HG03139 (cell line): Measurements from ENCODE around the gene RBKS.
A peak's percentile ranks its signal among the peaks of the same experiment; 100 is the strongest.
"Not testable (repeated sequence)": the region's sequence is repeated elsewhere in the genome, so short reads cannot be mapped to it uniquely, and the experiment has no call there.

Experiments used
- ATAC-seq: cut with Tn5 transposase; IDR thresholded peaks from one replicate; pipeline ENCODE4 v1.9.1; 2021; ENCODE audit not compliant: unreplicated experiment

The RBKS gene

DNA sequence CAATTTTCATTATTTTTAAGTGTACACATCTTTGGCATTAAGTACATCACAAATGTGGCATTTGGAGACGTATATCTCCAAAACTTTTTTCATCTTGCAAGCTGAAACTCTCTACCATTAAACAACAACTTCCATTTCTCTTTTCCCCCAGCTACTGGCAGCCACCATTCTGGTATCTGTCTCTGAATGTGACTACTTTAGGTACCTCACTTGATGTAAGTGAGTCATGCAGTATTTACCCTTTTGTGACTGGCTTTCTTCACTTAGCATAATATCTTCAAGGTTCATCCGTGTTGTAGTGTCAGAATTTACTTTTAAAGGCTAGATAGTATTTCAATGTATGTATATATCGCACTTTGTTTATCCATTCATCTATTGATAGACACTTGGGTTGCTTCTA lies 17.4 kb upstream of the RBKS start:
- no peak for ATAC-seq

DNA sequence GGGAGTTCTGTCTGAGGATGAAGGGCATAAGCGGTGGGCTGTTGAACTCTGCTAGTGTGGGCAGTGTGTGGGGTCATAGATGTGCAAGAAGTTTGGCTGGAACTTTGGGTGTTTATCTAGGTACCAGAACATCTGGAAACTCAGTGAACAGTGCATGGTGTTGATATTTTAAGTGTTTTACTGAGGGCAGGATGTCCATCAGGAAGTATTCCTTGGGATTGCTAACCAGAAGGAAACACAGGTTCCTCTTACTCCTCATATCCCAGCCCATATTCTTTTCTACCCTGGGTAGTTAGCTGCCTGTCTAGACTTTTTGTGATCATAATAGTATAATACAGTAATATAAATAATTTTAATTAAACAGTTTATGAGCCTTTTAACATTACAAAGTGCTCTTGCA lies 15.9 kb upstream of the RBKS start:
- no peak for ATAC-seq

DNA sequence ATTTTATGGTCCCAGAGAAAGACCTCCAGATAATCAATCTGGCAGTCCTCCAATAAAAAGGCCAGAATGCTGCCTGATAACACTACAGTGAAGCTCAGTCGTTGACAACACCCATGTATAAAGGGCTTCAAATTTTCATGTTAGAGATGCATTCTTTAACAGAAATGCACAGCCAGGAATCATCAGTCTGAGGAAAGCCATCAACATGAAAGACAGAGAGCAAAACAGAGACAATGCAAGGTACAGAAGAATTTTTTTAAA lies 14.1 kb upstream of the RBKS start:
- no peak for ATAC-seq

DNA sequence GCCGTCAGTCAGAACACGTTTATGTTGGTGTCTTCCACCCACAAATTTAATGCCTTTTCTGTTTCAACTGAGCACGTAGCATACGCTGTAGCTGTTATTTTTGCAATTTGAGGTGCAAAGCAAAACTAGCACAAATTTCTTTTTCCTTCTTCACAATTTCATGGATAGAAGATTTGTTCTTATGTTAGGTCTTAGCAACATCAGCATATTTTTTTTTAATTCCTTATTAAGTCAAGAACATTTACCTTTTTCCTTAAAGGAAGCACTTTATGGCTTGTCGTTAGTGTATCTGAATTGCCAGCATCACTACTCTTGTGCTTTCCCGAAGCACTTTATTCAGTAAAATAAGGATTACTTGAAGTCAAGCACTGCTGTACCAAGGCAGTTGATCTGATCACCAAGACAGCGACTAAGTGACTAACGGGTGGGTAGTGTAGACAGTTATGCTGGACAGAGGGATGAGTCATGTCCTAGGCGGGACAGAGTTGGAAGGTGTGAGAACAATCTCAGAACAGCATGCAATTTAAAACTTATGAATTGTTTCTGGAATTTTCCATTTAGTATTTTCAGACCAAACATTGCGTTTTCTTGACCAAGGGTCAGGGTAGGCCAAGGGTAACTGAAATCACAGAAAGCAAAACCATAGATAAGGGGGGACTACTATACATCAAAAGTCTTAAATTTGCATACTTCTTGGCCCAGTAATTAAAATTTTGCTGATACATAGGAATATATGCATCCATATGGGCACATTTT lies 13.6 kb upstream of the RBKS start:
- ATAC-seq: no peak

DNA sequence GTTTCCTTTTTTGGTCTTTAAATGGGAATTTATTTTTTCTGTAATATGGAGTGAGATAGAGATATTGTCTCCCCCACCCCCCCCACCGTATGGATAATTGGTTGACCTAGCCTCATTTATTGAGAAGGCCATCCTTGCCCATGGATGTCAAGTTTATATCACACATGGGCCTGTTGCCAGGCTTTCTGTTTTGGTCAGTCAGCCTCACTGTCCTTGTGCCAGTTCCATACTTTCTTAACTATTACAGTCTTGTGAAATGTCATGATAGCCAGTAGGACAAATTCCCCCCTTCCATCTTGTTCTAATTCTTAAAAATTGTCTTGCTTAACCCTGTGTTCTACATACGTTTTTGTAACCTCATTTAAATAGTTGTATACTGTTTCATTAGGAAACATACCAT lies 12.8 kb upstream of the RBKS start:
- ATAC-seq: no peak

DNA sequence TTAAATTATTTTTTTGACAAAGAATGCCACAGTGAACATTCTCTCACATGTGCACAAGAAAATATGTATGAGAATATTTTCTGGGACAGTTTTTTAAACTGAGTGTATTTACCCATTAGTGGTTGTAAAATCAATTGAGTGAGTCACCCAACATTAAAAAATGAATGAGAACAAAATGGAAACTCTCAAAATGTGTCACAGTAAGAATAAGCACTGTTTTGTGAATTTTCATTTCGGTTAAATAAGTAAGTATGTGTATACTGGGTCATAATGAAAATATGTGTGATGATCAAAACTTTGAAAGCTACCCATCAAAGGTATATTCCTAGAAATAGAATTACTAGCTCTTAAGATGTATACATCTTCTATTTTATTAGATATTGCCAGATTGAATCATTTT lies 11.9 kb upstream of the RBKS start:
- no peak for ATAC-seq

DNA sequence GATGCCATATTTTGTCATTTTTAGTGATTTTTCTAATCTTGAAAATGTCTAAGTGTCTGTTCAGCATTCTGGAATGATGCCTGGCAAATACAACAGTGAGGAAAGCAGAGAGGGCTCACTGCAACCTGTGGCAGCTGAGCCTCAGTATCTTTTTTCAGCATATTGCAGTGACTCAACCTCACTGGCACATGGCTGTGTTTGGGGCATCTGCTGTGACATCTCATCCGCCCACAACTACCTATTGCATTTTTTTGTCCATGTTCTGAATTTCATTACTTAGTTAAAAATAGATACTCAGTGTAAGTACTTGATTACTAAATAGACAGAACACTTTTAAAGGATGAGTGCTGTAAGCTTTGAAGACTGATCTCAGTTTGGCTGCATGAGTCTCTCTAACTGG lies 11.0 kb upstream of the RBKS start:
- no peak for ATAC-seq

DNA sequence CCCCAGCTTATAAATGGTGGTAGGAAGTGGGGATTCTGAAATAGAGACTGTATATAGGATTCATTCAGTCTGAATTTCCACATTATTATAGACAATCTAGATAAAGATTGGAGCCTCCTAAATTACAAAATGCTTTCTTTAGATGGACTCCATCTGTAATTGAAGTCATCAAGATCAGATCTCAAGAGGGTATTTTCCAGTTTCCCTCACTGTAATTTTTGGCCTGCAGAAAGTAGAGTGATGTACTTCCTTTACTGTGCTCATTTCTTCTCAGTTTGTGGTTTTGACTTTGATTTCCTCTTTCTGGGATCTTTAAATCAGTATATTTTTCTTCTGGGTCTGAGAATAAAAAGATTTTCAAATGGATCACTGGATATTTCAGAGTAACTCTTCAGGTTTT lies 7.5 kb upstream of the RBKS start:
- no peak for ATAC-seq

DNA sequence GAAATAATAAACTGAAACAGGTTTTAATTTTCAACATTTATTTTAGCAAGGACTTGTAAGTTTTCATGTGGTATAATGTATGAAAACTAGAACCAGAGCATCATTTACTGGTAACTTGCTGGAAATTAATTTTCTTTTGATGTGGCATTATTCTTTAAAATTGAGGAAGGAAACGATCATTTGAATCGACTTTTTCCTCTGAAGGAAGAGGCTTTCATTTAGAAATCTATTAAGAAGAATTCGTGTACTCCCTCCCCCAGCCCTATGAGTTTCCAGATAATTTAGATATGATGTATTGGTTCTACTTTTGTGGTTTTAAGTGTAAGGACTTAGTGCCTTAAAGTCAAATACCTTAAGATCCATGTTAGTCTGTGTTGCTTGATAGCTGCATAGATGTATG lies 2.8 kb upstream of the RBKS start:
- ATAC-seq: no peak

DNA sequence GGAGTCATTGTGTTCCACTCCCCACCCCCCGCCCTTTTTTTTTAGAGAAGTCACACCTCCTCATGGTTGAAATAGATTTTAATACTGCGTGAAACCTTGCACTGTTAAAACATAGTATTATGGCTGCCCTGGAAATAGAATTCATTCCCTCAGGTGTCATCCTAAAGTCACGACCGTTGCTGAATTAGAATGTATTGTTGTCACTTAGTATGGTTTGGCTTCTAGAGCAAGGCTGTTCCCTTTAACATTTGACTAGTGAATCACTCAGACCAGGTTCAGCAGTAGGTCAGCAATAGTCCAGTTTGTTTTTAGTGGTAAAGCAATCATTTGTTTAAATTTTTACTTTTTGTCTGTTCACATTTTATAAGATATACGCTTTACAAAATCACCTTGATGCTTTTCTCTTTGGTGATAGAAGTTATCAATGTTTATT lies 1.5 kb upstream of the RBKS start:
- ATAC-seq: no peak

DNA sequence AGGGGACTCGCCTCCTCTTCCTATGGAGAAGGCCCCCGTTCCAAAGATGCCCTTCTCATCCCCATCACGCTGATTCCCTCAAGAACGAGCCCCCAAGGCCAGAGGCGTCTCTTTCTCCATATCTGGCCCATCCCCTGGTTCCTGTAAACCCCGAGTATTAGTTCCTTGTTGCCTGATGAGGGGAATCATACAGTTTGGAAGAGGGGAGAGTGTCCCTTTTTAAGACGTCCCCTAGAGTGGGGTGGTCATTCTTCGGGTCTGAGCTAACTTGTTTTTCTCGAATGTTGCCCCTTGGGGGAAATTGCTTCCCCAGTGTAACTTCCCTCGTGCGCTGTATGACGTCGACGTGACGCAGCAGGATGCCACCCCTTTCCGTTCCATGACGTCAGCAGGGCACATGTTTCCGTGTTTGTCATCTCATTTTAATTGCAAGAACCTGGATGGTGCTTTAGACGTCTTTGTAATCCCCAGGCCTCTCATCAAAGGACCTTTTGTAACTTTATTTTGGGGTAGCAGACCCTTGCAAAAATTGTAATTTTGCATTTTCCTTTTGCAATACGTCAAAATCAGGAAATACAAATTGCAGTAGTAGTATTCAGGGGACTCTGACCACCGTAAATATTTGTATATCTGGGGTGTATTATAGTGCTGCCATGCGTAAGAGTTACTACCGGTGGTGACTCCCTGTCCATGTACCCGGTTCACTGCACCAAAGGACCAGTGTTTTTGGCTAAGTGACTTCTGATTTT lies 911 bp upstream of the RBKS start:
- peak; percentile 6 for ATAC-seq

DNA sequence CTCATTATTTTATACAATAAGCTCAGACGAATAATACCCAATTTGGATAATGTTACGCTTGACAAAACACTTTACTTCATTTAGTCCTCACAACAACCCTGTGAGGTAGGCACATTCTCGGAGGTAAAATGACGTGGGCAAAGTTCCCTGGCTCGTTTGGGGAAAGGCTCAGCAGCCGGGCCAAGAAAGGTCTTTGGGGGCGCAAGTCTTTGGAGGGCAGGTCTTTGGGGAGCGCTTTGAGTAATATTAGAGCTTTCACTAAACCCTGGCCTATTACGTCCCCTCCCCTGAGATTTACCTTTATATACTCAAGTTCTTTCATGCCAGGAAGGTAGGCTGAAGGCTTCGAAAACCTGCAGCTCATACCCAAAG lies 427 bp downstream of the RBKS start:
- ATAC-seq: peak; percentile 3

DNA sequence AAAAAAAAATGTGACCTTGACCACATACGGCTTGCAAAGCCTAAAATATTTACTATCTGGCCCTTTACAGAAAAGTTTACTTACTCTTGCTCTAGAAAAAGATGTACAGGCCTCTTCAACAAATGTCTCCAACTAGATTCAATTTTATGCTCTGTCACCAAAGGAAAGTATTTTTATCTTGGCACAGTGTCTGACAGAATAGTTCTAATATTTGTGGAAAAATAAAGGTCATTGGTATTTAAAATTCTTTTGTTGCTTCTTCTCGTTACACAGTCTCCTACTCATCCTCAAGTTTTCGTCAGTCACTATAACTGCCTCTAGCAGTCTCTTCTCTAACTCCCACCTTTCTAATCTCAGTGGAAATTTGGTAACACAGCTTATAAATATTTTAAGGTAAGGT lies 1.4 kb downstream of the RBKS start:
- no peak for ATAC-seq

DNA sequence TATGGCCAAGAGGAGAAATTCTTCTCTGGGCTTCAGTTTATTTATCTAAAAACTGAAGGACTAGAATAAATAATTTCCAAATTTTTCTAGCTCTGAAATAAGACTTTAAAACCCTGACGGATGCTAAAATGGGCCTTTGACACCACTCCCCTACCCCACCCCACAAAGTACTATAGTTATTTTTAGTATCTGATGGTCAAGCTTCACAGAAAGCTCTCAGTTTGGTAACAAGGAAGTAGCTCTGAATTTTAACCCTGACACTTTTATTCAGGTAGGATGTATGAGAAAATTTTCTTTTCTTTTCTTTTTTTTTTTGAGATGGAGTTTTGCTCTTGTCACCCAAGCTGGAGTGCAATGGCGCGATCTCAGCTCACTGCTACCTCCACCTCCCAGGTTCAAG lies 2.4 kb downstream of the RBKS start:
- no peak for ATAC-seq

DNA sequence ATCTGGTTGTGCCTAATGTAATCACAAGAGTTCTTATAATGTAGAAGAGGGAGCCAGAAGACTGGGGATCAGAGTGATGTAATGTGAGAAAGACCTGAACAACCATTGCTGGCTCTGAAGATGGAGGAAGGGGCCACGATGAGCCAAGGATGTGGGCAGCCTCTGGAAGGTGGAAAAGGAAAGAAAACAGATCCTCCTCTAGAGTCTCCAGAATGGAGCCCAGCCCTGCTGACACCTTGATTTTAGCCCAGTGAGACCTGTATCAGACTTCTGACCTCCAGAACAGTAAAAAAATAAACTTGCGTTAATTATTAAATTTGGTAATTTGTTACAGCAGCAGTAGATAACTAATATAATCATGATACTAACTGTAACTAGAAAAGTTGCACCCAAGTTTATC lies 3.1 kb downstream of the RBKS start:
- no peak for ATAC-seq

DNA sequence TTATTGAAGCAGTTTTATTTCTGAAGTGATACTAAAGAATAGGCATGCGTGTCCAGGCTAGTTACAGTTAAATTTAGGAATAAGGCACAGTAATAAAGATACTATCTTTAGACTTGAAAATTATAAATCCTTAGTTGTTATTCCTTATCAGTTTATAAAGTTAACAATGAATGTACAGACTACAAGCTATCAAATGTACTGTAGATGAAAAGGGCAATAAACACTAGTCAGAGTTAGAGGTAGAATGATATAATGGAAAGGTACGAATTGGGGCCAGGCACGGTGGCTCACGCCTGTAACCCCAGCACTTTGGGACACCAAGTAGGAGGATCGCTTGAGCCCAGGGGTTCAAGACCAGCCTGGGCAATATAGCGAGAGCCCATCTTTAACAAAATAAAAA lies 3.9 kb downstream of the RBKS start:
- no peak for ATAC-seq

DNA sequence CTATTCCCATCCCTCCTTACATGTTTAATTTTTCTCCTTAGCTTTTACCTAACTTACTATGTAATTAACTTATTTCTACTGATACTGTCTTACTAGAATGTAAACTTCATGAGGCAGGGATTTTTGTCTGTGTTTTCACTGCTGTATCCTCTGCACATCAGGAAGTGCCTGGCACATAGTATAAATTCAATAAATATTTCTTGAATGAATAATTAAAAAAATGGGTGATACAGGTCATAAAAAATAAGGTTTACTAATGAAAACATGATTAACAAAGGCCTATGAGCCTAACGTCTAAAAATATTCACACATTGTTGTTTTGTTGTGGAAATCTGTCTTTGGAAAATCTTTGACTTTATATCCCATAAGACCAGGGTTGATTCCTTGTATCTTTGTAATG lies 4.5 kb downstream of the RBKS start:
- ATAC-seq: no peak

DNA sequence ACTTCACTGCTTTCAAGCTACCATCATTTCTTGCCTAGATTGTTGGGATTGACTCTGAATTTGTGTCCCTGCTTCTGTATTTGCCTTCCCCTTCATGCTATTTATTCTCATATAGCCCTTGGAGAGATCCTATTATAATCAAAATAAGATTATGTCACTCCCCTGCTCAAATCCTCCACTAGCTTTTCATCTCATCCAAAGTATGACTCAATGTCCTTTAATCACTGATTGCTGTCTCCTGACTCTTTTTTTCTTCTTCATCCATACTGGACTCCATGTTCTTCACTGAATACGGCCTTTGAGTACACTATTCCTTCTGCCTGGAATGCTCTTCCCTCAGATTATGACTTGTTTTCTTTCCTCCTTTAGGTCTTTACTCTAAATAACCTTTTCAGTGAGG lies 5.0 kb downstream of the RBKS start:
- ATAC-seq: no peak

DNA sequence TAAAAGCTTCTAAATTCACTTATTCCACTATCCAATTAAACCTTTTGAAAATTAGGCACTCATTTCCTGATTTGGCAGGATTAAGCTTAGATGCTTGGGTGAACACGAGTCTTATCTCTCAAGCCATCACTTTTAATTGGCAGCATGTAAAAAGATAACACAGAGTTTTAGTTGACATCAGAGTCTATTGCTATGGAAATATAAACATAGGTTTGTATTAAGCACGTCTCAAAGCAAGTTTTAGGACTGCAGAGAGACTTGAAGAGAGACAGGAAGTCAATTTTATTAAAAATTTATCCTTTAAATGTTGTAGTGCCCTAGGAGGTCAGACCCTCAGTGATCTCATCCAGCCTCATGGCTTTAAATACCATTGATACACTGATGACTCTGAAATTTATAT lies 5.6 kb downstream of the RBKS start:
- no peak for ATAC-seq

DNA sequence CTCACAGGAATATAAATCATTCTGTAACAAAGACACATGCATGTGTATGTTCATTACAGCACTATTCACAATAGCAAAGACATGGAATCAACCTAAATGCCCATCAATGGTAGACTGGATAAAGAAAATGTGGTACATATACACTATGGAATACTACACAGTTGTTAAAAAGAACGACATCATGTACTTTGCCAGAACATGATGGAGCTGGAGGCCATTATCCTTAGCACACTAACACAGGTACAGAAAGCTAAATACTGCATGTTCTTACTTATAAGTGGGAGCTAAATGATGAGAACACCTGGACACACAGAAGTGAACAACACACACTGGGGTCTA lies 7.6 kb downstream of the RBKS start:
- not testable (repeated sequence) for ATAC-seq

DNA sequence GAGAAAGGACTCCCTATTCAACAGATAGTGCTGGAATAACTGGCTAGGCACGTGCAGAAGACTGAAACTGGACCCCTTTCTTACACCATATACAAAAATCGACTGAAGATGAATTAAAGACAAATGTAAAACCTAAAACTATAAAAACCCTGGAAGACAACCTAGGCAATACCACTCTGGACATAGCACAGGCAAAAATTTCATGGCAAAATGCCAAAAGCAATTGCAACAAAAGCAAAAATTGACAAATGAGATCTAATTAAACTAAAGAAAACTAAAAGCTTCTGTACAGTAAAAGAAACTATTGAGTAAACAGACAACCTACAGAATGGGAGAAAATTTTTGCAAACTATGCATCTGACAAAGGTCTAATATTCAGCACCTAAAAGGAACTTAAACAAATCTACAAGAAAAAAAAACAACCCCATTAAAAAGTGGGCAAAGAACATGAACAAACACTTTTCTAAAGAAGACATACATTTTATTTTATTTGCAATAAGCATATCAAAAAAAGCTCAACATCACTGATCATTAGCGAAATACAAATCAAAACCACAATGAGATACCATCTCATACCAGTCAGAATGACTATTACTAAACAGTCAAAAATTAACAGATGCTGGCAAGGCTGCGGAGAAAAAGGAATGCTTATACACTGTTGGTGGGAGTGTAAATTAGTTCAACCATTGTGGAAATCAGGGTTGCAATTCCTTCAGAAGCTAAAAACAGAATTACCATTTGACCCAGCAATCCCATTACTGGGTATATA lies 8.2 kb downstream of the RBKS start:
- not testable (repeated sequence) for ATAC-seq

DNA sequence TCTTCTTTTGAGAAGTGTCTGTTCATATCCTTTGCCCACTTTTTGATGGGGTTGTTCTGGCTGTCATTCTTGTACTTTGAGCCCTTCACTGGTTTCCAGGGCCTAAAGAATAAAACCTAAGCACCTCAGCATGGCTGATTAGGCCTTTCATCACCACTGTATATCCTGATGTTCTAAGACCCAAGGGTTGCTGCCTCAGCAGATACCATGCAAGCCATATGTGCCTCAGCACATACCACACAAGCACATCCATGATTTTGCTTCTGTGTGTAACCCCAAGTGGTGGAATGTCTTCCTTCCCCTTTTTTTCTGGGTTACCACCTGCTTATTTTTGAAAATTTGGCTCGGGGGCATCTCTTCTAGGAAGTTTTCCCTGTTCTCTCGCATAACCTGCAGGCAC lies 11.4 kb downstream of the RBKS start:
- no peak for ATAC-seq
